Measurements from ENCODE around the gene MDK.

MDK gene

DNA sequence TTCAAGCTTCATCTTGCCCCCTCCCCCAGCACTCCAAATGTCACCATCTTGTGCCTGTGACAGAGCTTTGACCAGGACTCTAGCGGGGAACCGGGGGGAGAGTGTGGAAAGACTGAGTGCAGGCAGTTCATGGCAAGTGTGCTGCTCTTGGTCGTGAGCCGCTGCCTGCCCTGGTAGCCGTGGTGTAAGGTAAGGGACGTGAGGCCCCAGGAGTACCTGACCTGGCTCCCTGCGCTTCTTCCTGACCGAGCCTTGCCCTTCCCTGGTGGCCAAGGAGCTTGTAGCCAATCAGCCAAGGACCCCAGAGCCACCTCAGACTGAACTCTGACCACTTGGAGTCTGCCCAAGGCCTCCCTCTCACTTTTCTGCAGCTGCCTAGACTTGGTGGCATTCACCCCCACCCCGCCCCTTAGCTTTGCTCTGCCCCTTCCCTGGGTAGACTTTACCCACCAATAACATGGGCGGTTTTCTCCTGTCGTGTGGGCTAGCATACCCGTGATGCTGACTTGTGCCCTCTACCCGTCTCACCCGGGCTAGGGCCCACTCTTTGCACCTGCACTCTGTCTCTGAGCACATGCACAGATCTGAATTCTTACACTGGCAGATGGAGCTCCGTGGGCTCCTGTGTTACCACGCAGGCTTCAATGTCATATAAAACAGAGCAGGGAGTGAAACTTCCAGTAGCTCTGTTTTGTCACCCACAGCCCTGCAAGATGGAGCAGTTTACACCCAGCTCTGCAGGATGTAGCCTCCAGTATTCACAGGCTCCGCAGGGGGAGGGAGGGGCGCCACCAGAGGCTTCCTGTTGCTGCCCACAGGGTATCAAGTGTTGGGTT is 32.7 kb upstream of the MDK start:
- DNase-seq, result no peak

DNA sequence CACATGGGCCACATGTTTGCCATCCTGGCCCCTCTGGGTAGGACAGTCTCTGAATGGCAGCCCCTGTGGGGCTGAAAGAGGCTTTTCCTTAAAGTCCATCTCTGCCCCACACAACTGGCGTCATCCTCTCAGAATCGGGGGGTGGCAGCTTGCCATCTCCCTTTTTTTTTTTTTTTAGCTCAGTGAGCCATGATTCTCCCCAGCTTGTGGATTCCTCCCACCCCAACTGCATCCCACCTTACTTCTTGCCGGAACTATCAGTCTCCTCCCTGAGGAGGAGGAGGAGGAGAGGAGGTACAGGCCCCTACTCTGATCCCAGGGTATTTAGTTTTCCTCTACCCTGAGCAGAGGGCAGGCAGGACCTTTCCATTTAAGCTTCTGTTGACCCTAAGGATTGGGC is 30.8 kb upstream of the MDK start:
- DNase-seq, result no peak

DNA sequence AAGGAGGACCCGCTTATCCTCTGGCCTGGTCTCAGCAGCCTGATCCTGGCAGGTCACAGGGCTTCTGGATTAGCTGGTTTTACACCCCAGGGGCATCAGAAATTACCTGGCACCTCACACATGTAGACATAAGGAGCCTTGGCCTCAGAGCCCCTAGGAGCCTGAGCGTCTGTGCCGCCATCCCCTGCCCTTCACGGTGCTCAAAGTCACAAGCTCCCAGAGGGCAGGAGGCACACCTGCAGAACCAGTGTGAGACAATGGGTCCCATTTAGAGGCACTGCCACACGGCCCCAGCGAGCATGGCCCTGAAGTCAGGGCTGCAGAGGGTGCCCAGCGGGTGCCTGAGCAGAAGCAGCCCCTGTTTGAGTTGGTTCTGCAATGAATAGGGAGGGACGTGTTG is 30.3 kb upstream of the MDK start:
- DNase-seq, result no peak

DNA sequence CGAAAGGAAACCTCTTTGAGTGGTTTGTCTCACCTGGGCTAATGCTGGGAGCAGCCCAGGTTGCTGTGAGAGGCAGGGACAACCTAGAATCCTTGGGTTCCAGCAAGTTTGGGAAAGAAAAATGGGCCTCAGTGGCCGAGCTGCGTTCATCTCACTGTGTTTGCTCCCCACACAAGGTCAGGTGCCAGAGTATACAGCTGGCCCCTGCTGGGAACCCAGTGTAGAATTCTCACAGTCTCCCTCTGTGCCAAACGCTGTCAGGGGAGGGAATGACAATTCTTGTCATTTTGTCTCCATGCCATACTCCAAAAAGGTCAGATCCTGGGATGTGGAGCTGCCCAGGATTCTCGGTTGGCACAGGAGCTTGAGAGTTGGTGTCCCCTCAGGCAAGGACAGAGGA is 29.9 kb upstream of the MDK start:
- no peak for DNase-seq

DNA sequence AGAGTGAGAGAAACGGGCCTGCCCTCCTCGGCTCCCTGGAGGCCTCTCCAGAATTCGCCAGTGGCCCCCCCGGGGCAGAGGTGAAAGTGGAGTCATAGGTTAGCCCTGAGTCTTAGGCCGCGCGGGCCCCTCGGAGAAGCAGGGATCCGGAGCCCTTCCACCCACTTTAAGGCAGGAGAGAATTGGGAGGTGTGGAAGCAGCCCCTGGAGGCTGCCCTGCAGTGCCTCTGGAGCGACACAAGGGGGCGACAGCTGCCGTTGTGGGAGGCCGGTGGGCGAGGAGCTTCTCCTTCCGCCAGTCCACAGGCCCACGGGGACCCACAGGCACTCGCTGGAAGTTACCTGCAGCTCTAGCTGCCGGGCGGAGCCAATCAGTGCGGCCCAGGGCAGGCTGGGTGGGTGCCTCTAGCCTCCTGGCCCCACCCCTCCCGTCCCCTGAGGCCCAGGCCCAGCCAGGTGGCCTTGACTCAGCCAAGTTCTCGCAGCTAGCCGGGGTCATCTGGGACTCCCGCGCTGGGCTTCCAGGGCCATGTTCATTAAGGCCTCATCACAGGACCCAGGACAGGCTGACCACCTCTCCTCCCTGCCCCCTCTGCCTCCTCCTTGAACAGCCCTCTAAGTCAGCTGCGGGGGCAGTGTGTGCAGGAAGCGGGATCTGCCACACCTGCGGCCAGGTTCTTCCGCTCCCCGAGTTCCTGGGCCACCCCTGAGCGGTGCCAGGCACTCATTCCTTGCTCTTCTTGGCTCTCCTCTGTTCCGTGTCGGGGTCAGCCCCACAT is 29.2 kb upstream of the MDK start:
- DNase-seq, result peak; percentile 27

DNA sequence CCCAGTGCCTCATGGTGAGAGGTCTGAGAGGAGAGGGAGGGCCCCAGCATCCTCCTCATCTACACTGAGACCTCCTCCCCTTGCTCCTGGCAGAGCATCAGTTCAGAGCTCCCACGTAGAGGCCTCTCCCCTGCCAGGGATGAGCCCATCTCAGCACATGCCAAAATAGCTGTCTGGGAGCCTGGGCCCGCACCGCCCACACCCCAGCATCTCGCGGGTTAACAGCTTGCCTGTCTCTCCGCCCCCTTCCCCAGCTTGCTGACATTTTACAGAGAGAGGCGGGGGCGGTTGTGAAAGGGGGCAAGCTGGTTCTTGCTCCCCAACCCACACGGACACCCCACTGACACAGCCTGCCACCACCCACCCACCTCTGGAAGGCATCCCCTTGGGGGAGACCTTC is 27.8 kb upstream of the MDK start:
- no peak for DNase-seq

DNA sequence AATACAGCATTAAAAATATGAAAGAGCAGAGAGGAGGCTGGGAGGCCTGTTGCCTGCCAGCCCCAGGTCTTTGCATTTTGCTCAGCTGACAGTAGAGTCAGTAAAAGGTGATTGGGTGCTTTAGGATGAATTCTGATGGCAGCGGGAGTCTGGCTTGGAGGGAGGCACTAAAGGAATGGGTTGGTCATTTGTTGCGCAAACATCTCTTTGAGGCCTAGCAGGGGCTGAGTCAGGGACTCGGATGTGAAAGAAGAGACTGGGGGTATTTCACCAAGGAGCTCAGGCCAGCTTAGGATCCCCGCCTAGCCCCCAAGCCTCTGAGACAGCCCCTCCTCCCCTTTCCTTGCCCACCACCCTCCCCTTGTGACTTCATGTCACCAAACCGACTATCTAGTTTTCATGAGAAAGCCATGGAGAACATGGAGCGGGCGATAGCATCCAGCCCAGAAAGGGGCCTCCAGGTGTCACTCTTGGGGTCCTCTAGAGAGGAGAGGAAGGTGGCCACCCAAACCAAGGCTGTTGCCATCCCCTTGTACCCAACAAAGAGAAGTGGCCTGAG is 24.5 kb upstream of the MDK start:
- DNase-seq, result no peak

DNA sequence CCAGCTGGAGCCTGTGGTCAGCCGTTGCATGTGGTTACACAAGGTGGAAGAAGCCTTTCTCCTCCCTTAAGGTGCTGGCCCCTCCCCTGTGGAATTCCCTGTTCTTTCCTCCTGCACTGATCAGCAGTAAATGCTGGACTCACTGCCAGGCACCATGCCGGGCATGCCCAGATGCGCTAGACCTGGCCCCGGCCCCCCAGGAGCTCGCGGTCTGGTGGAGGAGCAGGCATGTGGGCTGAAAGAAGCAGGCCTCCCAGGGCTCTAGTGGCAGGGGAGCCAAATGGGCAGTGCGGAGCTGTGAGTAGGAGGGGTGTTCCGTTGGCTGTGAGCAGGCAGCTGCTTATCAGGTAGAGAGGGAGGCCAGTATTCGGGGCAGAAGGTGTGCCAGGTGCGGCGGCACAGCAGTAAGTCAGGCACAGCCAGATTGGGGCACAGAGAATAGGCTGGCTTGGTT is 24.0 kb upstream of the MDK start:
- no peak for DNase-seq

DNA sequence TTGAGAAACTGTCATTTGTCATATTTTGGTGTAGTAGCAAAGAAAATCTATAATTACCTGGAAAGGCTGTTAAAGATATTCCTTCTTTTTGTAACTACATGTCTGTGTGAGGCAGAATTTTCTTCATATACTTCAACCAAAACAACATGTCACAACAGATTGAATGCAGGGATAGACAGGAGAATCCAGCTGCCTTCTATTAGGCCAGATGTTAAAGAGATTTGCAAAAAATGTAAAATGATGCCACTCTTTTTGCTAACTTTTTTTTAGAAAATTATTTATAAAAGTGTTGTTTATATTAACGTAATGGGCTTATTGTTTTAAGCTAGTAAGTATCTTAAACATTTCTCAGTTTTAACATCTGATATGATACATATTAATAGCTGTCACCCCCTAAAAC is 21.5 kb upstream of the MDK start:
- no peak for DNase-seq

DNA sequence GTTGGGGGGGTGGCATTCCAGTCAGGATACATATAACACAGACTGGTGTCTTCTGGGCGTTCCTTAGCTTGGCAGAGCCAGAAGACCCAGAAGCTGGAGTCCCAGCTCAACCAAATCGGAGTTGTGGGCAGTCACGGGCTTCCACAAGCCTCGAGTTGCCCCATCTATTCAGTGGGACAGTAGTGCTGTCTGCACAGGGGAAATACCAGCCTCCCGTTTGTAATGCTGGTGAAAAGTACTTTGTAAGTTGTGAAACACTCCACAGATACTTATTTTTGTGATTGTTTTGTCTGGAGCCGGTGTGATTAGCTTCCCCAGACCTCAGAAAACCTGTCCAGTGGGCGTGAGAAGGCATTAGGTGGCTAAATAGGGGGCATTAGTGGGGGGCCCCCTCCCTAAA is 20.6 kb upstream of the MDK start:
- no peak for DNase-seq

DNA sequence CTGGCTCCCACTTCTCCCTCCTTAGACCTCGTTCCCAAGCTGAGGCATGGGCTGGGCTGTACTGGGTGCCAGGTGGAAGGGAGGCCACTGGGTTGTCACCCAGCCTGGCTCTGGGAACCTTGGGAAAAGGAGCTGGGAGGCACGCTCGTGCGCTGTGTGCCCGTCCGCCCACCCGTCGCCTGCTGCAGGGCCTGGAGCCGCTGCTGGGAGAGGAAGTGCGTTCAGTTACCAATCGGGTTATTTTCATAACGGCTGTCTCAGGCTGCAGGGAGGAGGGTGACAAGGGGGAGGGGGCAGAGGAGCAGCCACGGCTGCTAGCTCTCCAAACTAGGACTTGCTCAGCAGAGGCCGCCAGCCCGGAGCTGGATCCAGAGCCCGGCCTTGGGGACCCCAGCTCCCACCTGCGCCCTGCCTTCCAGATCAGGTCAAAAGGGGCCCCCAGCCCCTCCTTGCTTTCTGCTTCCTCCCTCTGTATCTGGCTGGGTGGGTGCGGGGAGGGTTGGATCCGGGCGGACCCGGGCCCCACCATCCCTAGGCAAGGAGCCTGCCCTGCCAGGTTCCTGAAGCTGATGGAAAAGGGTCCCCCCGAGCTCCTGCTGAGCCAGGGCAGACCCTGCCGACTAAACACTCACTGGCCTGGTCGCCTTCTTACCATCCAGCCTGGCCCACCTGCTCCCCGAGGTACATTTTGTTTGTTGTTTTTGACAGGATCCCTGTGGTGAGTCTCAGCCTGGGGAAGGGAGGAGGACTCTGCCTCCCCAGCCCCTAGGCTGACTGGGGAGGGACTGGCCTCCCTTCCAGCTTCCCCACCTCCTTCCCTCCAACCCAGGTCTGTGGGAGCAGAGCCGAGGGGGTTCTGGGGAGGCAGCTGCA is 19.9 kb upstream of the MDK start:
- DNase-seq, result no peak

DNA sequence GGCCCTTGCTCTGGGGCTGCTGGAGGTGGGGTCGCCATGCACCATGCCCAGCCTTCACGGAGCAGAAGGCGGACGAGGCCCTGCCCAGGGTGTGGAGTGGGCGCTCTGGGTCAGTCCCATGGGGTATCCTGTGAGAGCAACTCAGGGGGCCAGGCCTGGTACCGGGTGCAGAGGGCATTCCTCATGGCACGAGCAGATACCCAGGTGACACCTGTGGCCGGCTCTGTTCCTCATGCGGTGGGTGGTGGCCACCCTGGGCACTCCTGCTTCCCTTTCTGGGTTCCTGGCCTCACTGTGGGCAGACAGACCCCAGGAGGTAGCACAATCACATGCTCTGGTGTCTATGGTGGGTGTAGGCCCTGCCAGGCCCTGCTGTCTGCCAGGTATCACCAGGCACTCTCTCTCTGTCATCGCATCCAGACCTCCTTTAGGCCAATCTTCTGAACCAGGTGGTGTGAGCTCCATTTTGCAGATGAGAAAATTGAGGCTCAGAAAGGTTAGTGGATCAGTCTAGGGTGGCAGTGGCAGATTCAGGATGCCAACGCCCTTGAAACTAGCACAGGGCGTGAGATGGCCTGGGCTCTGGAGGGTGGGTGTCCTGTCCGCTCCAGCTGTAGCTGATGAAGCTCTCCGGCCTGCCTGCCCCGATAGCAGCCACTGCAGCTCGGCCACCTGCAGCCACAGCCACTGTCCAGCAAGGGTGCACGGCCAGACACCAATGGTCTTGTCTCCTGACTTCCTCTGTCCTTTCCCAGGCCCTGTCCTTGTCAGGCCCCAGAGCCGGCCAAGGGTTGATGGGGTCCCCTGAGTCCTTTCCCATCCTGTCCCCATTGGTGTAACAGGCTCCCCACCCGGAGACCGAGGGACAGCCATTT is 19.1 kb upstream of the MDK start:
- DNase-seq, result no peak

DNA sequence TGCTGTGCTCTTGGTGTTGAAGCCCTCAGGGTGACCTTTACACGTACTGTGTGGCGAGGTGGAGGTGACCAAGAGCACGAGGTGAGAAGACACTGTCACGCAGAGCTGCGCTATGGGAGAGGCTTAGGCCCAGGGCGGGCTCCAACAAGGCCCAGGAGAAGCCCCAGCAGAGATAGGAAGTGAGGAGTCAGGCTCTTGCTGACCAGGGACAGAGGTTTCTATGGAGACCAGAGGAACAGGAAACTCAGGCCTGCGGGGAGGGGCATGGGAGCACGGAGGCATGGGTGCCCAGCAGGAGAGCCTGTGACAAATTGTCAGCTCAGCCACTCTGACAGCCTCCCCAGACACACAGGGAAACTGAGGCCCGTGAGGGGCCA is 18.4 kb upstream of the MDK start:
- DNase-seq, result peak; percentile 91

DNA sequence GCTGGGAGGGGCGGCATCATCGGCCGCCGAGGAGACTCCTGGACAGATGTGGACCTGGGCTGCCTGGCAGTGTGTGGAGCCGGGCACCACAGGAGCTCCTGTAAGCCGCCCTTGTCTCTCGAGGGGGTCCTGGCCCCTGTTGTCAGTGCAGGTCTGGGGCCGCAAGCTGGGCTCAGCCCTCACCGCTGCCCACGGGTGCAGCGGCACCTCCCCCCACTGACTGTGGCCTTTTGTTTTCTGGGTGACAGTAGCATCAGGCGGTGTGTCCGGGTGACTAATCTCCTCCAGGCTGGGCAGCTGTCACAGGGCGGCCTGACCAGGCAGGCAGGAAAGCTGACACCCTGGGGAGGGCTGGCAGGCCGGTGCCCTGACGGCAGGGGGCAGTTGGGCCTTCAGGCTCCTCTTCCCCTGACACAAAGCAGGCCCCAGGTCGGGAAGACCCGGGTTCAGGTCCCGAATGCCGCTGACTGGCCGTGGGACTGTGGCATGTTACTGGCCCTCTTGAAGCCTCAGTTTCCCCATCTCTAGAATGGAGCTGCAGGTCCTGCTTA is 17.9 kb upstream of the MDK start:
- DNase-seq, result peak; percentile 85

DNA sequence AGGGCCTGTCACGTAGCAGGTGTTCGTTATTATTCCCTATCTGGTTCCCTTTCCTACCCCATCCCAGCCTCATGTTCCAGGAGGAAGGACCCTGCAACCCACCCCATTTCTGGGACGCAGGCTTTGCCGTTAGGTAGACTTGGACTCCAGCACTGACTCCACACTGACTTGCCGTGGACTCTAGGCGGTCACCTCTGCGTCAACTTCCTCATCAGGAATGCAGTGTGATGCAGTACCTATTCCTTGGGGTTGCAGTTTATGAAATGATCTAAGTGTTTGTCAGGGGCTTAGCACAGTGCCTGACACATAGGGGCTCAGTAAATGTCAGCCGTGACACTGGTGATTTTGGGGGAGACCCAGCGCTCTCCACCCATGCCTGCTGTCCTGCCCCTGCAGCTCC is 17.4 kb upstream of the MDK start:
- DNase-seq, result no peak

DNA sequence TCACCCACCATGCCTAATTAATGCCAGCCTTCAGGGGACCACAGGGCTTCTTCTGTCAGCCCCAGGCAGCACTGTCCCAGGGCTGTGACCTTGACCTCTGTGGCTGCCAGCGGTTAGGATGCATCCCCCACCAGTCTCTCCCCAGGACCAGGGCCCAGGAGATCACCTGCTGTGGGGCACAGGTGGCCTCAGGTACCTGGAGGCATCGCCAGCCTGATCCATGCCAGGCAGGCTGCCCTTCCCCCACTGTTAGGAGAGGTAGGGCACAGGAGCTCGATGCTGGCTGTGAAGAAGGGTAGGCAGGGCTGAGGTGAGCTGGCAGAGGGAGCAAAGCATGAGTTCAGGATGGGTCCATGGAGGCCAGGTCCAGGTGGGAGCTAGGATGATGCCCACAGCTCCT is 16.7 kb upstream of the MDK start:
- DNase-seq, result no peak

DNA sequence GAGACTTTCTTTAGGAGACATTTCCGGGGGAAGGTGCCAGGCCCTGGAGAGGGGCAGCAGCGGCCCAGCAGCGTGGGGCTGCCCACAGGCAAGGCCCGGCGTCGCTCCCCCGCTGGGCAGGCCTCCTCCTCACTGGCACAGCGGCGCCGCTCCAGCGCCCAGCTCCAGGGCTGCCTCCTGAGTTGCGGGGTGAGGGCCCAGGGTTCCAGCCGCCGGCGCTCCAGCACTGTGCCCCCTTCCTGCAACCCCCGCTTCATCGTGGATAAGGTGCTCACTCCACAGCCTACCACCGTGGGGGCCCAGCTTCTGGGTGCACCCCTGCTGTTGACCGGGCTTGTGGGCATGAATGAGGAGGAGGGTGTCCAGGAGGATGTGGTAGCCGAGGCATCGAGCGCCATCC is 15.2 kb upstream of the MDK start:
- DNase-seq, result no peak

DNA sequence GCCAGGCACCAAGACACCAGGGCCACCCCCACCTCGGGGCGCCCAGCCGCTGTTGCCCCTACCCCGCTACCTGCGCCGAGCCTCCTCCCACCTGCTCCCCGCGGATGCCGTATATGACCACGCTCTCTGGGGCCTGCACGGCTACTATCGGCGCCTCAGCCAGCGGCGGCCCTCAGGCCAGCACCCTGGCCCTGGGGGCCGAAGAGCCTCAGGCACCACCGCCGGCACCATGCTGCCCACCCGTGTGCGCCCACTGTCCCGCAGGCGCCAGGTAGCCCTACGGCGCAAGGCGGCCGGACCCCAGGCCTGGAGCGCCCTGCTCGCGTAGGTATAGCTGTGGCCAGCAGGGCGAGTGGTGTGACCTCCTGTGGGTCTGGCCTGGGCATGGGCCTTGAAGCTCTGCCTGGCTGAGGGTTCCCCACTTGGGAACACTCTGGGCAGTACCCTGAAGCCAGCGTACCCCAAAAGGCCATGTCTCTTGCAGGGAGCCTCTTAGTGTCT is 14.8 kb upstream of the MDK start:
- no peak for DNase-seq

DNA sequence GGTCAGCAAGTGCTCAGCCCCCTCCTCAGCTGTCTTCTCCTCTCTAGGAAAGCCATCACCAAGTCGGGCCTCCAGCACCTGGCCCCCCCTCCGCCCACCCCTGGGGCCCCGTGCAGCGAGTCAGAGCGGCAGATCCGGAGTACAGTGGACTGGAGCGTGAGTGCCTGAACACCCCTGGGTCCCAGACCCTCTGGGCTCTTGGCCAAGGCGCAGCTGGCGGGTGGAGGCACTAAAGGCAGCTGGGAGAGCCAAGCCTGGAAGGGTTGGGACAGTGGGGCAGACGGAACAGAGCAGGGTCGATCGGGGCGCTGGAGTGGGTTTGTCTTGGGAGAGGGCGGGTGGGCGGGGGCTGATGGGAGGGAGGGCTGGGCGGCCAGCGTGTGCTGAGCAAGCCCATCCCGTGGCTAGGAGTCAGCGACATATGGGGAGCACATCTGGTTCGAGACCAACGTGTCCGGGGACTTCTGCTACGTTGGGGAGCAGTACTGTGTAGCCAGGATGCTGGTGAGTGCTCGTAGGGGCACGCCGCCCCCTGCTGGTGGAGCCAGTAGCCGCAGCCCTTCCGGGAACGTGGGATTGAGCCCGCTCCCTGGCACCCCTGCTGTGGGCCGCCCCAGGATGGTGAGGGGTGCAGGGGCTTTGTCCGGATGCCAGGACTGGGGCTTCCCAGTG is 14.1 kb upstream of the MDK start:
- DNase-seq, result peak; percentile 48

DNA sequence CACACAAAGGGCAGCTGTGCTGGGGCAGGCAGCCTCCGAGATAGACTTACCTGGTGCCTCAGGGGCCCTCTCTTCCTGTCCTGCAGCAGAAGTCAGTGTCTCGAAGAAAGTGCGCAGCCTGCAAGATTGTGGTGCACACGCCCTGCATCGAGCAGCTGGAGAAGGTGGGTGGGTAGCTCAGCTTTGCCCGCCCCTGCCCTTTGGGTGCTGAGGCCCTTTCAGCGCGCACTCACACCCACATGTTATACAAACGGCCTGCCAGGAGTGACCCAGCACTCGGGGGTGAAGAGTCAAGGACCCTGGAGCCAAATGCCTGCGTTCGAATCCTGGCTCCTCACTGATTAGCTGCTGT is 13.6 kb upstream of the MDK start:
- DNase-seq, result no peak

All from DMS53 (cell line).